Measurements from ENCODE around the gene RSRC1. TPM values are rescaled to one million over a fixed set of nuclear protein-coding genes. Genes with fewer than 3 reads are reported as not detected.
"Not testable (repeated sequence)": the region's sequence is repeated elsewhere in the genome, so short reads cannot be mapped to it uniquely, and the experiment has no call there.

The RSRC1 gene
- total and polyA plus RNA-seq, 7 donors = 14.9 to 60.7 (median 41.0) TPM

DNA sequence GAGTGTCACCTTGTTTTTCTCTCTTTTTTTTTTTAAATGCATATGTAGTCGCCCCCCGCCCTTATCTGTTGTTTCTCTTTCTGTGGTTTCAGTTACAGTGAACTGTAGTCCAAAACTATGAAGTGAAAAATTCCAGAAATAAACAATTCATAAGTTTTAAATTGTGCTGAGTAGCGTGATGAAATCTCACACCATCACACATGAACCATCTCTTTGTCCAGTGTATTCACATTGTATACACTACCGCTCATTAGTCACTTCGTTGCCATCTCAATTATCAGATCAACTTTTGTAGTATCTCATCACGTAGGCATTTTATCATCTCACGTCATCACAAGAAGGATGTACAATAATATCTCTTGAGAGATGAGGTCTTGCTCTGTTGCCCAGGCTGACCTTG is 398.6 kb downstream of the RSRC1 start:
- no peak for DNase-seq
- TF ChIP-seq POLR2AphosphoS5 (IDR thresholded peaks at IDR 0.05) = no peak
- no peak for TF ChIP-seq EP300 (IDR thresholded peaks at IDR 0.05)
- TF ChIP-seq POLR2A (IDR thresholded peaks at IDR 0.05) = no peak
- TF ChIP-seq, protein P1, sequence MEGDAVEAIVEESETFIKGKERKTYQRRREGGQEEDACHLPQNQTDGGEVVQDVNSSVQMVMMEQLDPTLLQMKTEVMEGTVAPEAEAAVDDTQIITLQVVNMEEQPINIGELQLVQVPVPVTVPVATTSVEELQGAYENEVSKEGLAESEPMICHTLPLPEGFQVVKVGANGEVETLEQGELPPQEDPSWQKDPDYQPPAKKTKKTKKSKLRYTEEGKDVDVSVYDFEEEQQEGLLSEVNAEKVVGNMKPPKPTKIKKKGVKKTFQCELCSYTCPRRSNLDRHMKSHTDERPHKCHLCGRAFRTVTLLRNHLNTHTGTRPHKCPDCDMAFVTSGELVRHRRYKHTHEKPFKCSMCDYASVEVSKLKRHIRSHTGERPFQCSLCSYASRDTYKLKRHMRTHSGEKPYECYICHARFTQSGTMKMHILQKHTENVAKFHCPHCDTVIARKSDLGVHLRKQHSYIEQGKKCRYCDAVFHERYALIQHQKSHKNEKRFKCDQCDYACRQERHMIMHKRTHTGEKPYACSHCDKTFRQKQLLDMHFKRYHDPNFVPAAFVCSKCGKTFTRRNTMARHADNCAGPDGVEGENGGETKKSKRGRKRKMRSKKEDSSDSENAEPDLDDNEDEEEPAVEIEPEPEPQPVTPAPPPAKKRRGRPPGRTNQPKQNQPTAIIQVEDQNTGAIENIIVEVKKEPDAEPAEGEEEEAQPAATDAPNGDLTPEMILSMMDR (IDR thresholded peaks at IDR 0.05) = no peak
- Histone ChIP-seq H3K36me3 (no peaks in the 10 kb centered on the region), H3K4me1 (no peaks in the 10 kb centered on the region), H3K27ac (no peak overlapping the region), H3K27me3 (no peaks in the 10 kb centered on the region), H3K4me3 (no peak overlapping the region), H3K9me3 (peaks cover 0 to 3% (median 0%) of the 10 kb centered on the region in 4 donors)
- 91 to 94% methylated on average over 7 of the region's 7 CpGs for WGBS, 2 donors
- intact Hi-C loops (cut with DNase I) = no loop called here

DNA sequence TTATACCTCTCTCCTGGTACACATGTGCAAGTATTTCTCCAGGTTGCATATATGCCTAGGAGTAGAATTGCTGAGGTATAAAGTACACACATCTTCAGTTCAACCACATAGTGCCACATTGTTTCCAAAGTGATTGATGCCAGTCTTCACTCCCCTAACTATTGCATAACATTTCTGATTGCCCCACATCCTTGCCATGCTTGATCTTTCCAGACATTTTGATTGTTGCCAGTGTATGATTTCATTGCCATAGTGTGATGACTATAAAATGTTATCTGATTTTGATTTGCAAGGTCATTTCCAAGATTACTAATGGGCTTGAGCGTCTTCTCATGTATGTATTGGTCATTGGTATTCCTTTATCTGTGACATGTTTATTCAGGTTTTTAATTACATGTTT is 400.0 kb downstream of the RSRC1 start:
- H3K9me3 ChIP-seq = peaks cover 0 to 4% (median 0%) of the 10 kb centered on the region in 4 donors
- no peaks in the 10 kb centered on the region for H3K36me3 ChIP-seq
- TF ChIP-seq POLR2AphosphoS5 (IDR thresholded peaks at IDR 0.05) (no peak), POLR2A (IDR thresholded peaks at IDR 0.05) (no peak), EP300 (IDR thresholded peaks at IDR 0.05) (no peak)
- TF ChIP-seq, protein P1 (IDR thresholded peaks at IDR 0.05) = no peak
- WGBS, 2 donors = 82 to 92% methylated on average over 1 of the region's 1 CpG
- no peak overlapping the region for H3K27ac ChIP-seq
- no peak for DNase-seq
- H3K4me3 ChIP-seq = no peak overlapping the region
- H3K27me3 ChIP-seq = no peaks in the 10 kb centered on the region
- no peaks in the 10 kb centered on the region for H3K4me1 ChIP-seq
- intact Hi-C loops (cut with DNase I) = no loop called here

DNA sequence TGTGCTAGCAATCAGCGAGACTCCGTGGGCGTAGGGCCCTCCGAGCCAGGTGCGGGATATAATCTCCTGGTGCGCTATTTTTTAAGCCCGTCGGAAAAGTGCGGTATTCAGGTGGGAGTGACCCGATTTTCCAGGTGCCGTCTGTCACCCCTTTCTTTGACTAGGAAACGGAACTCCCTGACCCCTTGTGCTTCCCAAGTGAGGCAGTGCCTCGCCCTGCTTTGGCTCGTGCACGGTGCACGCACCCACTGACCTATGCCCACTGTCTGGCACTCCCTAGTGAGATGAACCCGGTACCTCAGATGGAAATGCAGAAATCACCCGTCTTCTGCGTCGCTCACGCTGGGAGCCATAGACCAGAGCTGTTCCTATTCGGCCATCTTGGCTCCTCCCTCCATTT is 406.8 kb downstream of the RSRC1 start:
- 95 to 98% methylated on average over 22 of the region's 22 CpGs for WGBS, 2 donors

DNA sequence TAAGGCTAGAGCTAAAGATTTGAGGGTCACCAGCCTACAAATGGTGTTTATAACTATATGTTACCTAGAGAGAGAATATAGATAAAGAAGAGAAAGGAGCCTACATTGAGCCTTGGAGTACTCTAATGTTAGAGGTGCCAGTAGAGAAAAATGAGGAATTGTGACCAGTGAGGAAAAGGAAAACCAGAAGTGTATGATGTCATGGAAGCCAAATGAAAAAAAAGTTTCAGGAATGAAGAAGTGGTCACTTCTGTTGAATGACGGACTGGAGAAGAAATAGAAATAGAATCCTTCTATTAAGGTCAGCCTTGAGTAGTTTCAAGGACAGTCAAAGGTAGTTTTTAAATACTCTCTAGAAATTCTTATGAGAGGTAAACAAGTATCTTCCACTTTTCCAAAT is 409.9 kb downstream of the RSRC1 start:
- peaks cover 0 to 1% (median 0%) of the 10 kb centered on the region in 4 donors for H3K9me3 ChIP-seq
- no peaks in the 10 kb centered on the region for H3K4me1 ChIP-seq
- 86 to 97% methylated on average over 1 of the region's 1 CpG for WGBS, 2 donors
- intact Hi-C loops (cut with DNase I) = no loop called here
- no peaks in the 10 kb centered on the region for H3K27me3 ChIP-seq
- H3K27ac ChIP-seq = no peak overlapping the region
- TF ChIP-seq POLR2AphosphoS5 (IDR thresholded peaks at IDR 0.05) (no peak), EP300 (IDR thresholded peaks at IDR 0.05) (no peak), POLR2A (IDR thresholded peaks at IDR 0.05) (no peak)
- TF ChIP-seq, protein P1 (IDR thresholded peaks at IDR 0.05) = no peak
- H3K36me3 ChIP-seq = no peaks in the 10 kb centered on the region
- no peak overlapping the region for H3K4me3 ChIP-seq
- DNase-seq = no peak

More for the DNA sequence above, 406.8 kb downstream of the RSRC1 start:
- intact Hi-C loops (cut with DNase I); DNase-seq; H3K36me3 ChIP-seq; H3K27ac ChIP-seq; H3K4me1 ChIP-seq; H3K9me3 ChIP-seq; H3K27me3 ChIP-seq; H3K4me3 ChIP-seq: not testable (repeated sequence)

DNA sequence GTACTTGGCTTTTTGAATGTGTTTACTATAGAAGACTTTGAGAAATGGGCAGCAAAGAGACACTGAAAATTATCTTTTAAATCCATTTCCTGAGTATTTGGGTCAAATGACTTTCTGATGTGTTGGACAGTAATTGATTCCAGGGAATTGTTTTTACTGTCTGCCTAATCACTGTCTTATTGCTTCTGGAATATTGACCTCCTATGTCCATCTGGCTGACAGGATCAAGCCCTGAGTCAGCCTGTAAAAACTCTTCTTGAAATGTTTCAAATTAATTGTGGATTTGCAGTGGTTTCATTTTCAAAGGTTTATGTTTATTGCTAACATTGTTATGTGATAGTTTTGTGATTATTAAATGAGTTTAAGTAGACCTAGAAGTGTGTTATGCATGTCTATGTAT is 410.5 kb downstream of the RSRC1 start:
- TF ChIP-seq POLR2A (IDR thresholded peaks at IDR 0.05) = no peak
- no peak for TF ChIP-seq EP300 (IDR thresholded peaks at IDR 0.05)
- Histone ChIP-seq H3K36me3 (no peaks in the 10 kb centered on the region), H3K4me1 (no peaks in the 10 kb centered on the region)

More for the DNA sequence above, 410.5 kb downstream of the RSRC1 start:
- Histone ChIP-seq H3K4me3 (no peak overlapping the region), H3K27ac (no peak overlapping the region), H3K27me3 (no peaks in the 10 kb centered on the region), H3K9me3 (peaks cover 0 to 1% (median 0%) of the 10 kb centered on the region in 4 donors)
- no peak for DNase-seq
- intact Hi-C loops (cut with DNase I) = no loop called here

All from sigmoid colon (tissue), 7 donors.